ENCODE measurements around the gene TRPM3. TPM values are rescaled to one million over a fixed set of nuclear protein-coding genes. Genes with fewer than 3 reads are reported as not detected.

Gene TRPM3
- total and polyA plus RNA-seq, 9 of the 15 experiments (the other 6 are each of a cell fraction or from before 2014, with no cell fraction given) = 0.04 TPM; not detected in 8

DNA sequence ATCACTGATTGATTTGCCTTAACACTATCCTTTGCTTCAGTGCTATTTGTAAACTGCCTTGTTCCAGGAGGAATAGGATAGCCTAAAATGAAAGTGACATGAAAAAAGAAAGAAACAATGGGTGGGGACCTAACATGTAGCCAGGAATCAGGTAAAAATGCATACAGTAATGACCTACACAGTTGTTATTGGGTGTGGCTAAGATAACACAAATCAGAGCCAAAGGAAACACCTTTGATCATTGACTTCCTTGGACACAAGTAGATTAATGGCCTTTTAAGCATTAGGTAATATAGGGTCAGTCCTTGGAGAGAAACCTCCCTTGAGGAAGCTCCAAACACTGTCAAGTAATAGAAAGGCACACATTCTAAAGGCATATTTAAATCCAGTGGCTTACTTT lies 220.4 kb downstream of the TRPM3 start:
- no peaks in the 10 kb centered on the region for H3K9me1 ChIP-seq (ENCODE audit: control insufficient read depth, insufficient read depth, low read length)
- FAIRE-seq (no peak), DNase-seq (ENCODE audit: extremely low read depth in 1 of 4, low spot score in 3 of 4) (no peak), ATAC-seq (no peak)
- no peak overlapping the region for H3K4me3 ChIP-seq
- H3K4me1 ChIP-seq (replicated peaks in 1 of 2; ENCODE audit: control insufficient read depth in 2 of 2, insufficient read depth in 2 of 2, low read length in 2 of 2) = no peaks in the 10 kb centered on the region
- no peaks in the 10 kb centered on the region for H4K20me1 ChIP-seq (replicated peaks; ENCODE audit: control insufficient read depth, insufficient read depth, low read length)
- H2AFZ ChIP-seq (ENCODE audit: low read depth, low read length) = no peak overlapping the region
- in situ Hi-C loops (cut with MboI) = loop anchor here (25.0 kb wide), 1 partner anchor 1361 kb away; no protein-coding TSS in a partner anchor
- no peak overlapping the region for H3K4me2 ChIP-seq (ENCODE audit: insufficient read depth, low read length)
- TF ChIP-seq SMAD1 (IDR thresholded peaks at IDR 0.05; ENCODE audit: low read depth, low read length, partially characterized antibody) (no peak), MCM3 (IDR thresholded peaks at IDR 0.05) (no peak), GTF2E2 (tag; IDR thresholded peaks at IDR 0.05) (no peak), ZNF644 (tag; IDR thresholded peaks at IDR 0.05; ENCODE audit: low read depth) (no peak)
- CTCF ChIA-PET (ENCODE audit: low intra/inter-chr PET ratio) = no interaction called here
- H3K79me2 ChIP-seq (ENCODE audit: control insufficient read depth, insufficient read depth, low read length) = no peaks in the 10 kb centered on the region
- POLR2A ChIA-PET = no interaction called here
- no TSS peak for BruUV-seq (replicated peaks)
- H3K27me3 ChIP-seq (ENCODE audit: control insufficient read depth in 2 of 2, insufficient read depth in 2 of 2, low read length in 2 of 2) = no peaks in the 10 kb centered on the region
- intact Hi-C loops (cut with micrococcal nuclease) = no loop called here
- no peaks in the 10 kb centered on the region for H3K9me3 ChIP-seq (replicated peaks; ENCODE audit: control insufficient read depth, insufficient read depth, low read depth, low read length)
- no peak overlapping the region for H3K9ac ChIP-seq (ENCODE audit: insufficient read depth in 1 of 2, low read depth in 2 of 2, low read length in 2 of 2)
- H3K27ac ChIP-seq (ENCODE audit: extremely low read depth, low read depth, low read length) = no peak overlapping the region
- H3K36me3 ChIP-seq (ENCODE audit: control insufficient read depth, insufficient read depth, low read length) = no peaks in the 10 kb centered on the region

DNA sequence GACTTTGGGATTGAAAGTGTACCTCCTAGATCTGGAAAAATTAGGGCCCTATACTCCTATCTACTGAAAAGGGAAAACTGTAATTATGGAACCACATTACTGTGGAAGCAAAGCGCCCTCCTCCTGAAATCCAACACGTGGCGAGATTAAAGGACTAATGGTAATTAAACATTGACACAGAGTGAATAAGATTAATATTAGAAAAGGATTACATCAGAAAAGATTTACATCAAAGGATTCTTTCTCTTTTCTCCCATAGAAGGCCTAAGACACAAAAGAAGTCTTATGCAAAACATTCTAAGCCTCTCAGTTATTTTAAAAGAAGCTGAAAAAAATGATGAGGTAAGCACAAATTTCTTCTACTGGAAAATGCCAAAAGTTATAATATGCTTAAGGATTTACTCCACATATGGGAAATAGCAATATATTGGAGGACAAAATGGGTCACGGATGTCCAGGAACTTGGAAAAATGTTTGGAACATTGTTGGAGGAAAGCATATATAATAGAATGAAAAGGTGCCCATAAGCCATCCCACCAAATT lies 227.8 kb downstream of the TRPM3 start:
- intact Hi-C loops (cut with micrococcal nuclease) = no loop called here
- TF ChIP-seq, protein P1, sequence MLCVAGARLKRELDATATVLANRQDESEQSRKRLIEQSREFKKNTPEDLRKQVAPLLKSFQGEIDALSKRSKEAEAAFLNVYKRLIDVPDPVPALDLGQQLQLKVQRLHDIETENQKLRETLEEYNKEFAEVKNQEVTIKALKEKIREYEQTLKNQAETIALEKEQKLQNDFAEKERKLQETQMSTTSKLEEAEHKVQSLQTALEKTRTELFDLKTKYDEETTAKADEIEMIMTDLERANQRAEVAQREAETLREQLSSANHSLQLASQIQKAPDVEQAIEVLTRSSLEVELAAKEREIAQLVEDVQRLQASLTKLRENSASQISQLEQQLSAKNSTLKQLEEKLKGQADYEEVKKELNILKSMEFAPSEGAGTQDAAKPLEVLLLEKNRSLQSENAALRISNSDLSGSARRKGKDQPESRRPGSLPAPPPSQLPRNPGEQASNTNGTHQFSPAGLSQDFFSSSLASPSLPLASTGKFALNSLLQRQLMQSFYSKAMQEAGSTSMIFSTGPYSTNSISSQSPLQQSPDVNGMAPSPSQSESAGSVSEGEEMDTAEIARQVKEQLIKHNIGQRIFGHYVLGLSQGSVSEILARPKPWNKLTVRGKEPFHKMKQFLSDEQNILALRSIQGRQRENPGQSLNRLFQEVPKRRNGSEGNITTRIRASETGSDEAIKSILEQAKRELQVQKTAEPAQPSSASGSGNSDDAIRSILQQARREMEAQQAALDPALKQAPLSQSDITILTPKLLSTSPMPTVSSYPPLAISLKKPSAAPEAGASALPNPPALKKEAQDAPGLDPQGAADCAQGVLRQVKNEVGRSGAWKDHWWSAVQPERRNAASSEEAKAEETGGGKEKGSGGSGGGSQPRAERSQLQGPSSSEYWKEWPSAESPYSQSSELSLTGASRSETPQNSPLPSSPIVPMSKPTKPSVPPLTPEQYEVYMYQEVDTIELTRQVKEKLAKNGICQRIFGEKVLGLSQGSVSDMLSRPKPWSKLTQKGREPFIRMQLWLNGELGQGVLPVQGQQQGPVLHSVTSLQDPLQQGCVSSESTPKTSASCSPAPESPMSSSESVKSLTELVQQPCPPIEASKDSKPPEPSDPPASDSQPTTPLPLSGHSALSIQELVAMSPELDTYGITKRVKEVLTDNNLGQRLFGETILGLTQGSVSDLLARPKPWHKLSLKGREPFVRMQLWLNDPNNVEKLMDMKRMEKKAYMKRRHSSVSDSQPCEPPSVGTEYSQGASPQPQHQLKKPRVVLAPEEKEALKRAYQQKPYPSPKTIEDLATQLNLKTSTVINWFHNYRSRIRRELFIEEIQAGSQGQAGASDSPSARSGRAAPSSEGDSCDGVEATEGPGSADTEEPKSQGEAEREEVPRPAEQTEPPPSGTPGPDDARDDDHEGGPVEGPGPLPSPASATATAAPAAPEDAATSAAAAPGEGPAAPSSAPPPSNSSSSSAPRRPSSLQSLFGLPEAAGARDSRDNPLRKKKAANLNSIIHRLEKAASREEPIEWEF (CRISPR knock-in tag; IDR thresholded peaks at IDR 0.05) = no peak
- peak; percentile 79 for TF ChIP-seq ZNF316 (IDR thresholded peaks at IDR 0.05)
- TF ChIP-seq TAF9B (IDR thresholded peaks at IDR 0.05; ENCODE audit: partially characterized antibody) = no peak
- TF ChIP-seq MAFK (IDR thresholded peaks at IDR 0.05; ENCODE audit: low read length) = peak; percentile 85
- TF ChIP-seq C11orf30 (IDR thresholded peaks at IDR 0.05; ENCODE audit: low read depth) = peak; percentile 48; the same call in 1 of the 2 replicates
- no peak for TF ChIP-seq ZKSCAN3 (CRISPR knock-in tag; IDR thresholded peaks at IDR 0.05)
- TF ChIP-seq HMG20A (CRISPR knock-in tag; conservative IDR thresholded peaks at IDR 0.05) = no peak

More for the DNA sequence above, 227.8 kb downstream of the TRPM3 start:
- no peak overlapping the region for H3K27ac ChIP-seq (ENCODE audit: extremely low read depth, low read depth, low read length)
- ATAC-seq (no peak), FAIRE-seq (no peak), DNase-seq (ENCODE audit: extremely low read depth in 1 of 4, low spot score in 3 of 4) (no peak)
- no peak overlapping the region for H3K4me2 ChIP-seq (ENCODE audit: insufficient read depth, low read length)
- no peak overlapping the region for H3K4me3 ChIP-seq
- 0% methylated on average over 4 of the region's 4 CpGs for WGBS (ENCODE audit: insufficient coverage, low coverage, missing lambda C conversion rate)
- no peak overlapping the region for H2AFZ ChIP-seq (ENCODE audit: low read depth, low read length)
- H3K9me3 ChIP-seq (replicated peaks; ENCODE audit: control insufficient read depth, insufficient read depth, low read depth, low read length) = no peaks in the 10 kb centered on the region
- ChIA-PET CTCF (ENCODE audit: low intra/inter-chr PET ratio) (no interaction called here), POLR2A (no interaction called here)
- BruUV-seq (replicated peaks) = no TSS peak
- in situ Hi-C loops (cut with MboI) = no loop called here
- no peaks in the 10 kb centered on the region for H3K9me1 ChIP-seq (ENCODE audit: control insufficient read depth, insufficient read depth, low read length)
- H3K27me3 ChIP-seq (ENCODE audit: control insufficient read depth in 2 of 2, insufficient read depth in 2 of 2, low read length in 2 of 2) = no peaks in the 10 kb centered on the region
- no peaks in the 10 kb centered on the region for H3K36me3 ChIP-seq (ENCODE audit: control insufficient read depth, insufficient read depth, low read length)
- no peak overlapping the region for H3K9ac ChIP-seq (ENCODE audit: insufficient read depth in 1 of 2, low read depth in 2 of 2, low read length in 2 of 2)
- H4K20me1 ChIP-seq (replicated peaks; ENCODE audit: control insufficient read depth, insufficient read depth, low read length) = no peaks in the 10 kb centered on the region
- no peaks in the 10 kb centered on the region for H3K4me1 ChIP-seq (replicated peaks in 1 of 2; ENCODE audit: control insufficient read depth in 2 of 2, insufficient read depth in 2 of 2, low read length in 2 of 2)
- no peaks in the 10 kb centered on the region for H3K79me2 ChIP-seq (ENCODE audit: control insufficient read depth, insufficient read depth, low read length)

All from K562 (cell line).